Fibroblast of gingiva (primary cell): Measurements from ENCODE around the gene TTC17.
"Not testable (repeated sequence)": the region's sequence is repeated elsewhere in the genome, so short reads cannot be mapped to it uniquely, and the experiment has no call there.

Experiments used
- DNase-seq: peaks from one replicate; pipeline ENCODE4 v3.0.0-alpha.2; 2011; ENCODE audit warnings: low read depth

Gene TTC17

GRCh38 chr11:43358801-43359421, at the start of gene TTC17:
Gene TTC17 (plus strand): TSS chr11:43358920. CDS start chr11:43358955, 35 bp downstream.
- peak; percentile 87 for DNase-seq

GRCh38 chr11:43311791-43312607, 46.7 kb upstream of the TTC17 start, which contains the start of gene API5:
Gene API5 (plus strand): TSS chr11:43311996. CDS start chr11:43312128, 132 bp downstream.
- peak; percentile 90 for DNase-seq

- no peak for DNase-seq
Measured at GRCh38 chr11:43315966-43316365, 42.8 kb upstream of the TTC17 start.

- DNase-seq: no peak
Measured at GRCh38 chr11:43316451-43316850, 42.3 kb upstream of the TTC17 start.

- DNase-seq: peak; percentile 68
Measured at GRCh38 chr11:43327987-43328386, 30.7 kb upstream of the TTC17 start.

- no peak for DNase-seq
Measured at GRCh38 chr11:43328482-43328881, 30.2 kb upstream of the TTC17 start.

GRCh38 chr11:43341159-43341558, 17.6 kb upstream of the TTC17 start:
- no peak for DNase-seq

GRCh38 chr11:43351426-43351825, 7.3 kb upstream of the TTC17 start:
- not testable (repeated sequence) for DNase-seq

- DNase-seq: no peak
Measured at GRCh38 chr11:43354311-43354710, 4.4 kb upstream of the TTC17 start.

- no peak for DNase-seq
Measured at GRCh38 chr11:43356336-43356735, 2.4 kb upstream of the TTC17 start.

GRCh38 chr11:43358279-43358800, 380 bp upstream of the TTC17 start:
- DNase-seq: no peak

GRCh38 chr11:43359422-43359818, 700 bp downstream of the TTC17 start:
- peak; percentile 12 for DNase-seq

GRCh38 chr11:43360361-43361032, 1.8 kb downstream of the TTC17 start:
- peak; percentile 15 for DNase-seq

GRCh38 chr11:43366677-43367076, 8.0 kb downstream of the TTC17 start:
- peak; percentile 6 for DNase-seq

- DNase-seq: no peak
Measured at GRCh38 chr11:43367382-43368178, 8.9 kb downstream of the TTC17 start.

GRCh38 chr11:43376065-43376464, 17.3 kb downstream of the TTC17 start:
- no peak for DNase-seq

- DNase-seq: peak; percentile 68
Measured at GRCh38 chr11:43376594-43376993, 17.9 kb downstream of the TTC17 start.

- no peak for DNase-seq
Measured at GRCh38 chr11:43377389-43377788, 18.7 kb downstream of the TTC17 start.

GRCh38 chr11:43378897-43379296, 20.2 kb downstream of the TTC17 start:
- no peak for DNase-seq

GRCh38 chr11:43381802-43382201, 23.1 kb downstream of the TTC17 start:
- no peak for DNase-seq

- no peak for DNase-seq
Measured at GRCh38 chr11:43382614-43383013, 23.9 kb downstream of the TTC17 start.

GRCh38 chr11:43384393-43384792, 25.7 kb downstream of the TTC17 start:
- DNase-seq: no peak
